ENCODE data around the gene CENPB.

DNA sequence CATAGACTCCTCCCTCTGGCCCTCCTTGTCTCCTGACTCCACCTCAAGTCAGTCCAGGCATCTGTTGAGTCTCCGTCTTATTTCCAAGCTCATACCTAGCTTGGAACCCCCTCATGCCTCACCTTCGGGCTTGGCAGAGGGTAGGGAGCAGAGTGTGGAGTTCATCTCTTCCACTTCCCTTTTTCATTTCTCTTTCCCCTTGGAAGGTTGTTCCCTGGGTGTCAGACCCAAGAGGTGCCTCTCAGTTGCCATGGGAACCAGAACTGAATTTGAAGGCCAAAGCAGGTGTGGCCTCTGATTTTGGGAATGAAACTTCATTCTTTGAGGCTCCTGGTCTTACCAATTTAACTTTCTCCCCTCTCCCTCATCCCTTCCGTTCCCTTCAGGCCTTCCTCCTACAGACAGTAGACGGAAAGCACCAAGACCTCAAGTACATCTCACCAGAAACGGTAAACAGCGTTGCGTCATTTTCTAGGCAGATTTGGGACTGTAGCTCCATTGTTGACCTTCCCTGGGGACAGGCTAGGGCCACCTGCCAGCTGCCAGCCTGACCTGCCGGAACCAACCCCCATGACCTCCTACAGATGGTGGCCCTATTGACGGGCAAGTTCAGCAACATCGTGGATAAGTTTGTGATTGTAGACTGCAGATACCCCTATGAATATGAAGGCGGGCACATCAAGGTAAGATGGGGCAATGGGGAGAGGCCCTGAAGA is 16.1 kb upstream of the CENPB start:
- TF ChIP-seq, protein P1, sequence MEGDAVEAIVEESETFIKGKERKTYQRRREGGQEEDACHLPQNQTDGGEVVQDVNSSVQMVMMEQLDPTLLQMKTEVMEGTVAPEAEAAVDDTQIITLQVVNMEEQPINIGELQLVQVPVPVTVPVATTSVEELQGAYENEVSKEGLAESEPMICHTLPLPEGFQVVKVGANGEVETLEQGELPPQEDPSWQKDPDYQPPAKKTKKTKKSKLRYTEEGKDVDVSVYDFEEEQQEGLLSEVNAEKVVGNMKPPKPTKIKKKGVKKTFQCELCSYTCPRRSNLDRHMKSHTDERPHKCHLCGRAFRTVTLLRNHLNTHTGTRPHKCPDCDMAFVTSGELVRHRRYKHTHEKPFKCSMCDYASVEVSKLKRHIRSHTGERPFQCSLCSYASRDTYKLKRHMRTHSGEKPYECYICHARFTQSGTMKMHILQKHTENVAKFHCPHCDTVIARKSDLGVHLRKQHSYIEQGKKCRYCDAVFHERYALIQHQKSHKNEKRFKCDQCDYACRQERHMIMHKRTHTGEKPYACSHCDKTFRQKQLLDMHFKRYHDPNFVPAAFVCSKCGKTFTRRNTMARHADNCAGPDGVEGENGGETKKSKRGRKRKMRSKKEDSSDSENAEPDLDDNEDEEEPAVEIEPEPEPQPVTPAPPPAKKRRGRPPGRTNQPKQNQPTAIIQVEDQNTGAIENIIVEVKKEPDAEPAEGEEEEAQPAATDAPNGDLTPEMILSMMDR (IDR thresholded peaks at IDR 0.05), result no peak
- TF ChIP-seq POLR2A (IDR thresholded peaks at IDR 0.05), result no peak

Data from esophagus squamous epithelium (tissue), 4 donors.